Aorta (tissue), 5 donors: ENCODE results near the gene PLA2G1B. TPM values are rescaled to one million over a fixed set of nuclear protein-coding genes. Genes with fewer than 3 reads are reported as not detected.

Source experiments
- ATAC-seq: fragments of 200-7000 bp; cut with Tn5 transposase; one replicate; pipeline ENCODE4 v1.9.1; 2022; ENCODE audit warnings: moderate library complexity; ENCODE audit not compliant: low FRiP score
- DNase-seq, 2 donors: peaks; one replicate each; pipeline ENCODE4 v3.0.0-alpha.2; 2020
- H3K27ac ChIP-seq, 2 donors: one replicate each; pipeline ENCODE4 v1.5.1; 2013; ENCODE audit warnings: low read length in 2 of 2, mild to moderate bottlenecking in 2 of 2, moderate library complexity in 2 of 2, control low read depth in 1 of 2, inconsistent platforms in 1 of 2, low read depth in 1 of 2
- H3K27me3 ChIP-seq, 2 donors: one replicate each; pipeline ENCODE4 v1.6.1; 2013; ENCODE audit warnings: control low read depth in 1 of 2, low read length in 1 of 2, mild to moderate bottlenecking in 1 of 2, moderate library complexity in 1 of 2; ENCODE audit not compliant: insufficient read depth in 2 of 2, control insufficient read depth in 1 of 2
- H3K36me3 ChIP-seq, 2 donors: one replicate each; pipeline ENCODE4 v1.6.1; 2013; ENCODE audit warnings: control low read depth in 1 of 2, low read length in 1 of 2, mild to moderate bottlenecking in 1 of 2; ENCODE audit not compliant: insufficient read depth in 2 of 2, control insufficient read depth in 1 of 2
- H3K4me1 ChIP-seq, 2 donors: one replicate each; pipeline ENCODE4 v1.6.1; 2013; ENCODE audit warnings: low read length in 2 of 2, control low read depth in 1 of 2, mild to moderate bottlenecking in 1 of 2, moderate library complexity in 1 of 2; ENCODE audit not compliant: insufficient read depth in 2 of 2, control insufficient read depth in 1 of 2
- H3K4me3 ChIP-seq, 2 donors: one replicate each; pipeline ENCODE4 v1.5.1; 2013; ENCODE audit warnings: low read length in 2 of 2, control low read depth in 1 of 2, mild to moderate bottlenecking in 1 of 2
- H3K9me3 ChIP-seq: one replicate; pipeline ENCODE4 v1.6.1; 2013; ENCODE audit warnings: mild to moderate bottlenecking, low read length; ENCODE audit not compliant: control insufficient read depth
- WGBS, 2 donors: extraction: QIAGEN DNeasy Blood & Tissue Kit; methylation state at CpG; one replicate each; pipeline ENCODE4 v1.1.7; 2013; 5-methylcytosine and 5-hydroxymethylcytosine counted together
- intact Hi-C, 2 donors: fragments of 100-400 bp; cut with DNase I; formaldehyde crosslinking; loops; one replicate each; pipeline versions ENCODE4 v1.14.2 to v1.15.0; 2022
- polyA plus RNA-seq, 2 donors: library from polyadenylated mRNA; stranded (reverse); fragments of 200-250 nt; gene quantifications; one replicate each; pipeline ENCODE4 v1.2.3, GENCODE V29; 2013
- total RNA-seq, 2 donors: library from RNA; stranded (reverse); fragmentation: NEBNext Ultra II Directional; extraction: Animal tissue kit (Norgen Biotek cat#: 25700); gene quantifications; one replicate each; pipeline ENCODE4 v1.2.1, GENCODE V29; 2021
- donor health status: healthy with polysubstance abuse.
- donor health status: Bipolar disorder and iron deficiency.
- donor health status: DM: no; HTN: no; CAD: no.
- donor health status: DM: no; HTN: no; CAD: no.
- donor health status: DM: yes; HTN: yes; CAD: no.

PLA2G1B gene
- total and polyA plus RNA-seq, 4 donors, result 0.91 to 3.9 (median 1.6) TPM

DNA sequence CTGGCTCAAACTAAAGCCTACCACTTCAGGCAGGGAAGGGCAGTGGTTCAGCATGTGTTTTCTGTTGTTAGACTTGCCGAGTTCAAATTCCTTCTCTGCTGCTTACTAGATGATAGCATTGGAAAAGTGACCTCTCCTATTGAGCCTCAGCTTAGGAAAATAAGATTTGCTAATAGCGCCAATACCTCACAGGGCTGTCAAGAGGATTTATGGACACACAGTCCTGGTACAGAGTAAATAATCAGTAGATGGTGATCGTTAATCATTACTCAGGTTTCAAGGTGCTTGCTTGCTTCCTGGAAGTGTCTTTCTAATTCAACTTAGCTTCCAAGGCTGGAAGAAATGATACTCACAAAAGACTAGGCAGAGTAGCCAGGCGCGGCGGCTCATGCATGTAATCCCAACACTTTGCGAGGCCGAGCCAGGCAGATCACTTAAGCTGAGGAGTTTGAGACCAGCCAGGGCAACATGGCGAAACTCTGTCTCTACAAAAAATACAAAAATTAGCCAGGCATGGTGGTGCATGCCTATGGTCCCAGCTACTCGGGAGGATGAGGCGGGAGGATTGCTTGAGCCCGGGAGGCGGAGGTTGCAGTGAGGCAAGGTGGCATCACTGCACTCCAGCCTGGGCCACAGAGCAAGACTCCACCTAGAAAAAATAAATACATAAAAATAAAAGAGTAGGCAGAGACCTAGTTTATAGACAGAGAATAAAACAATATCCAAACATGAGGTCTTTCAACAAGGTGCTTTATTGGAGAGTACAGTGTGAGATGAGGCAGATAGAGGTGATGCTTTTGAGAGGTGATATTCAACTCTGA is 6.0 kb downstream of the PLA2G1B start:
- ATAC-seq, result no peak
- WGBS, 2 donors, result 67 to 68% methylated on average over 13 of the region's 13 CpGs

DNA sequence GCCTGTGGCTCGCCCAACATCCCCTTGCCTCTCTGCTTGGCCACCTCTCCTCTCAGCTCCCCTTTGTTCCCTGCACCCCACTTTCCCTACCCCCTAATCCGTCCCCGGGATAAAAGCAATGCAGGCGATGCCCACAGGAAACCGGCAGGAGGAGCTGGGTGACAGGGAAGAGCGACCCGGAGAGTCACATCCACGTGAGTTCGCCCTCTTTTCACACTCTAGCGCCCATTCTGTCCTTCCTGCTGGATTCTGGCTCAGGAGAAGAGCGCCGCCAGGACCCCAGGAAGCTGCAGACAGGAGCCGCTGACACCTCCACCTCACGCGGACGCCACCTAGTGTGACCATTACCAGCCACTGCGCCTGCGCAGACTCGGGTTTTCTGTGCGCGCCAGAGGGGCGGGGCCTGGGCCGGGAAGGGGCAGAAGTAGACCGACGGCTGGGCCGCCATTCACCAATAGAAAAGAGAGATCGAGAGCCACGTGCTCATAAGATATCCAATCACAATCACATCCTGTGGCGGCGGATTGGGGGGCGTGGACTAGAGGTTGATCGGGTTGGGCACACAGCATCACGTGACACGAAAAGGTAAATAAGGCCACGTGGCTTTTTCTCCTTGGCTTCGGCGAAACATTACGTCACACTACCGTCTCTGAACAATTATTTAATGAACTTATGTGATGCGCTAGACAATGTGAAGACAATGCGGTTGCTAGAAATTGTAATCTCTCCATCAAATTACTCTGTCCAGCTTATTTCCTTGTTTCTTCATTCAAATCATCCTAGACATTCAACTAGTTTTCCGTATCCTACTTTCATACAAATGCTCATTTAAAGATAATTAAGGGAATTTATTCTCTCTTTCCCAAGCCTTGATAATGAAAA is 10.1 kb downstream of the PLA2G1B start:
- WGBS, 2 donors, result 1% methylated on average over 42 of the region's 42 CpGs
- Histone ChIP-seq H3K27ac (peak overlapping the region in 1 of 2 donors; percentile 1), H3K9me3 (no peaks in the 10 kb centered on the region), H3K4me3 (peak overlapping the region; percentile 4 to 71), H3K27me3 (no peaks in the 10 kb centered on the region), H3K4me1 (no peaks in the 10 kb centered on the region), H3K36me3 (no peaks in the 10 kb centered on the region)
- ATAC-seq (peak; percentile 100), DNase-seq (peak; percentile 99 to 100)
- intact Hi-C loops, result loop anchor here in 1 of 2 donors (5.0 kb wide), 1 partner anchor 120 kb away; the partner anchor contains the start of gene COX6A1

More for the DNA sequence above, 6.0 kb downstream of the PLA2G1B start:
- DNase-seq, result peak in 1 of 2 donors; percentile 21
- intact Hi-C loops, result loop anchor here in 1 of 2 donors (10.0 kb wide), 1 partner anchor 113 kb away; the partner anchor contains the start of gene COX6A1
- no peak overlapping the region for H3K4me3 ChIP-seq
- H3K4me1 ChIP-seq, result no peaks in the 10 kb centered on the region
- H3K36me3 ChIP-seq, result no peaks in the 10 kb centered on the region
- no peaks in the 10 kb centered on the region for H3K9me3 ChIP-seq
- no peaks in the 10 kb centered on the region for H3K27me3 ChIP-seq
- no peak overlapping the region for H3K27ac ChIP-seq

DNA sequence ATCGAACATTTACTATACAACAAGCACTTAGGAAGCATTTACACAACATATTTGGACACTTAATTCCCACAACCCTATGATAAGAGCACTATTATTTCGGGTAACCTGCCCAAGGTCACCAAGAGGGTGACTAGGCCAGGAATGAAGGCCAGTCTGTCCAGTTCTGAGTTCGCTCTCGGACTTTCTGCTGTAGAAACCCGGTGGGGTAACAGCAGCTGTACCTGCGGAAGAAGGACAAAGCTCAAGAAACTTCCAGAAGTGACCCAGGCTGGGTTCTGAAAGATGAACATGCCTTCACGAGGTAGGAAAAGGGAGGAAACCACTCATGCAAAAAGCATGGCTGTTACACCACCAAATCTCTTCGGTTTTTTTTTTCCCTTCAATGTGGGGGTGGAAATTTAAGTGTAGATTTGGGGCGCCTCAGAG is 10.8 kb downstream of the PLA2G1B start:
- H3K36me3 ChIP-seq, result no peaks in the 10 kb centered on the region
- peak overlapping the region; percentile 4 to 71 for H3K4me3 ChIP-seq
- H3K27ac ChIP-seq, result no peak overlapping the region
- no peaks in the 10 kb centered on the region for H3K9me3 ChIP-seq
- no peaks in the 10 kb centered on the region for H3K27me3 ChIP-seq
- DNase-seq (peak in 1 of 2 donors; percentile 32), ATAC-seq (peak; percentile 1)
- intact Hi-C loops, result loop anchor here in 1 of 2 donors (5.0 kb wide), 1 partner anchor 120 kb away; the partner anchor contains the start of gene COX6A1
- no peaks in the 10 kb centered on the region for H3K4me1 ChIP-seq
- WGBS, 2 donors, result 42 to 44% methylated on average over 9 of the region's 9 CpGs

DNA sequence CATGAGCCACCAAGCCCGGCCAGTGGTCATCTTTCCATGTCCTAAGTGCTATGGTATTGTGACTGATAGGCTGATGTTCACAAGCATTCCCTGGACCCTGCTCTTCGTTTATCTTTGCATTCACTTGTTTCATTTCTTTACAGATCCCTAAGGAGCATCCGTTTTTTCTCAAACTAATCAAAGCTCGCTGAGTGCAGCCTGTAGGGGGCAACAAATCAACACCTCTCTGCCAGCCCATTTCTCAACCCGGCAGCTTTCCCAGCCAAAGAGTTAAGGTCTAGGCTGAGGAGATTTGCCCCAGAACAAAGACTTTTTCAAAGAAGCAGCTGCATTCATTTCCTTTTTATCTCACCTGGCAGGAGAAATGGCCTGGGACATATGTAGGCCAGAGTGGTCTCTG is 13.4 kb downstream of the PLA2G1B start:
- Histone ChIP-seq H3K27ac (no peak overlapping the region), H3K9me3 (no peaks in the 10 kb centered on the region), H3K36me3 (no peaks in the 10 kb centered on the region), H3K4me3 (no peak overlapping the region), H3K27me3 (no peaks in the 10 kb centered on the region), H3K4me1 (no peaks in the 10 kb centered on the region)
- WGBS, 2 donors, result 51 to 60% methylated on average over 5 of the region's 5 CpGs
- DNase-seq, result peak in 1 of 2 donors; percentile 9
- ATAC-seq, result no peak
- intact Hi-C loops, result no loop called here

DNA sequence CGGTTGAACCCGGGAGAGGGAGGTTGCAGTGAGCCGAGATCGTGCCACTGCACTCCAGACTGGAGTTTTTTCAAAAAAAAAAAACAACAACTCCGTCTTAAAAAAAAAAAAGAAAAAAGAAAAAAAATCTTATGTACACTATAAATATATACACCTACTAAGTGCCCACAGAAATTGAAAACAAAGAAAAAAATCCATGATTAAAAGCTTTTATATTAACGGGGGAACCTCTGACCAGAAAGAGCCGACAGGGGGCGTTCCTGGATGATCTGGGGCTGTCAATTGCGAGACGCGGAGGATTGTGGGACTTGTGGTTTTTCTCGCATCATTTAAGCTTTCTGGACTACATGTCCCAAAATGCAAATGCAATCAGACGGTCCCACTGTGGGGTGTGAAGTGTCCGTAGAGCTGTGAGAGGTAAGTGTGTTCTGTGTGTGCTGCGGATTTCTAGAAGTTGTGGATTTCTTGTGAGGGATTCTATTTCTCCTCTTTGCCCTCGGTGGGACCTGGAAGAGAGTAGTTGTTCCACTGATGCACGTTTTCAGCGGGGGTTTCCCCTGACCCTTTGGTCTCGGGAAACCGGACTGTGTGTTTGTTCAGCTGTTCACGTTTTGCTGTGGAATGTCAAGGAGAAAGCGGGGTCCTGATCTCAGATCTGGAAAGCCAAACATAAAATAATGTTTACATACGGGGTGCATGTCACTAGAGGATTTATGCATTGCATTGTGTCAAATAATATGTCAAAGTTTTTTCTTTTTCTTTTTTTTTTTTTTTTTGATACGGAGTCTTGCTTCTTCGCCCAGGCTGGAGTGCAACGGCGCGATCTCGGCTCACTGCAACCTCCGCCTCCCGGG is 25.4 kb downstream of the PLA2G1B start, which contains the start of gene SIRT4:
TSS of gene SIRT4 (plus strand) at position 360 of the 854 bp plus-strand sequence. CDS start 1,241 bp downstream, outside the sequence.
- intact Hi-C loops, result no loop called here
- WGBS, 2 donors, result 3 to 5% methylated on average over 31 of the region's 31 CpGs
- Histone ChIP-seq H3K36me3 (no peaks in the 10 kb centered on the region), H3K4me3 (peak within 1 kb of the TSS; percentile 32 to 55), H3K27me3 (no peaks in the 10 kb centered on the region), H3K27ac (peak within 1 kb of the TSS in 1 of 2 donors; percentile 43), H3K4me1 (no peaks in the 10 kb centered on the region), H3K9me3 (no peaks in the 10 kb centered on the region)
- DNase-seq (peak; percentile 91 to 93), ATAC-seq (peak; percentile 96)

DNA sequence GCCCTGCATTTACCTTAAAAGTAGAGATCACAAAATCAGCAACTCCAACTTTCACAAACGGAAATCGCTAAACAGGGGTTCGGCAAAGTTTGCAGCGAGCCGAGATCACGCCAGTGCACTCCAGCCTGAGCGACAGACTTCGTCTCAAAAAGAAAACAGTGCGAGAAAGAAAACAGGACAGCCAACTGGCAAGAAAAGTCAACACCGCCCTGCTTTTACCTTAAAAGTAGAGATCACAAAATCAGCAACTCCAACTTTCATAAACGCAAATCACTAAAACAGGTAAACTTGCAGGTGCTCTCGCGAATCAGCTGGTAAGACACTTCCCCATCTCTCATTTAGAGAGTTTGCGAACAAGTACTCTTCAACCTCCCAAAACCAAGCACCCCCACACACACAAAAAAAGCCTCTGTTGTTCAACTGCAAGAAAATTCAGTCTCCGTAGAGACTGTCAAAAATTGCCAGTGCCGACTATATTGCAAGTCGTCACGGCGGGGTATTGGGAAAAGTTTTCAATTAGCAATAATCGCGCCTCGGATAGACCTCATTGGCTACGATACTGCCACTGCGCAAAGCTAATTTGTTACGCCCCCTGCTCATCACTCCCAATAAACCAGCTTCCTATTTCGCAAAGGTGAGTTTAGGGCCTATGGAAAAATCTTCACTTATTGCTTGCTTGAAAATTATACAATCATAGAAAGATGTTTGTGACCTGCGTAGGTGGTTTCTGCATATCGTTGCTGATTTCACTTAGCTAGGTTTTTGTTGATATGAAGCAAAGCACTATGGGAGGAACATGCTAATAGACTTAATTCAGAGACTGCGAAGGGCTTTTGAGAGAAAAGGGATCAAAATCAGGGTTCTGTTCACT is 34.7 kb downstream of the PLA2G1B start, which contains the start of gene RNU4-1:
TSS of gene RNU4-1 (minus strand) at position 577 of the 871 bp plus-strand sequence.
- intact Hi-C loops, result no loop called here
- ATAC-seq (peak; percentile 80), DNase-seq (peak; percentile 71 to 77)
- 1% methylated on average over 29 of the region's 29 CpGs for WGBS, 2 donors
- Histone ChIP-seq H3K27me3 (peaks cover 0 to 2% of the 10 kb centered on the region in 2 donors), H3K9me3 (no peaks in the 10 kb centered on the region), H3K4me3 (peak within 1 kb of the TSS; percentile 56 to 83), H3K36me3 (no peaks in the 10 kb centered on the region), H3K27ac (peak within 1 kb of the TSS in 1 of 2 donors; percentile 80), H3K4me1 (no peaks in the 10 kb centered on the region)

DNA sequence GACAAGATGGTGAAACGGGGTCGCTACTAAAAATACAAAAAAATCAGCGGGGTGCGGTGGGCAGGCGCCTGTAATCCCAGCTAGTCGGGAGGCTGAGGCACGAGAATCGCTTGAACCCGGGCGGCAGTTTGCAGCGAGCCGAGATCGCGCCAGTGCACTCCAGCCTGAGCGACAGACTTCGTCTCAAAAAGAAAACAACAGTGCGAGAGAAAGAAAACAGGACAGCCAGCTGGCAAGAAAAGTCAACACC is 35.2 kb downstream of the PLA2G1B start:
- peak overlapping the region; percentile 56 to 83 for H3K4me3 ChIP-seq
- no peaks in the 10 kb centered on the region for H3K9me3 ChIP-seq
- H3K36me3 ChIP-seq, result no peaks in the 10 kb centered on the region
- 0 to 1% methylated on average over 17 of the region's 17 CpGs for WGBS, 2 donors
- H3K27me3 ChIP-seq, result peaks cover 0 to 2% of the 10 kb centered on the region in 2 donors
- no peak for DNase-seq
- peak; percentile 12 for ATAC-seq
- peak overlapping the region in 1 of 2 donors; percentile 80 for H3K27ac ChIP-seq
- intact Hi-C loops, result no loop called here
- H3K4me1 ChIP-seq, result no peaks in the 10 kb centered on the region
